GM21576 (cell line): ENCODE measurements around the gene EIF2B1.
"Not testable (repeated sequence)": the region's sequence is repeated elsewhere in the genome, so short reads cannot be mapped to it uniquely, and the experiment has no call there.

Experiments
- ATAC-seq: cut with Tn5 transposase; IDR thresholded peaks from one replicate; pipeline ENCODE4 v1.9.1; 2021; ENCODE audit warnings: mild to moderate bottlenecking, moderate library complexity; ENCODE audit not compliant: unreplicated experiment

EIF2B1 gene

DNA sequence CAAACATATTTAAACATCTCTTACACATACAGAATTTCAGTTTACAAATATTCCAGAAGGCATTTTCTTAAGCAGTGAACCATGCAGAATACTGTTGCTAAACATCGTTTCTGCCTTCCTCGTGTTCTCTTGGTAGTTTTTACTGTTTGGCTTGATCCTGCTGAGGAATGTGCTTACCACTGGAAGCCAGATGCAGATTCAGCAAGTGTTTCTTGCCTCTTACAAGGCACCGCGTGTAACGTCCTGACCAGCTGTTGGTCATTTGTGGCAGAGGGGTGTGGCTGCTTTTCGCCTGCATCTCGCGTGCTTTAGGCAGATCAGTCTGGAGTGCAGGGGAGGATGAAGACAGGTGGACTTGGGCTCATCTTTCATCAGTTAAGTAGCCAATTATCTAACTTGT is 12.4 kb downstream of the EIF2B1 start:
- no peak for ATAC-seq

DNA sequence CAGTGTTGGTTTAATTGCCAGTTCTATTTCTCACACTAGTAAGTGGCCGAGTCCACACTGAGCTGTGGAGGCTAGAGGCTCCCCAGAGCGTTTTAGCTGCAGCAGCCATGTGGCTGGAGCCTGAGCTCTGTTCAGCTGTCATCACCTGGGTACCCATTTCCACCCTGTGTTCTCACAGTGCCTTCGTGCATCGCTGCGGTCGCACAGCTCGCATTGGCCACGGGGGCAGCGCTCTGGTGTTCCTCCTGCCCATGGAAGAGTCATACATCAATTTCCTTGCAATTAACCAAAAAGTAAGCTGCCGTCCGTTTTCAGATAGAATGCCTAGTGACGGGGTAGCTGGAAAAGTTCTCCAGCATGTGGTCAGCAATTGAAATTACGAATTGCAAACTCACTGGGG is 15.9 kb downstream of the EIF2B1 start:
- ATAC-seq: no peak

DNA sequence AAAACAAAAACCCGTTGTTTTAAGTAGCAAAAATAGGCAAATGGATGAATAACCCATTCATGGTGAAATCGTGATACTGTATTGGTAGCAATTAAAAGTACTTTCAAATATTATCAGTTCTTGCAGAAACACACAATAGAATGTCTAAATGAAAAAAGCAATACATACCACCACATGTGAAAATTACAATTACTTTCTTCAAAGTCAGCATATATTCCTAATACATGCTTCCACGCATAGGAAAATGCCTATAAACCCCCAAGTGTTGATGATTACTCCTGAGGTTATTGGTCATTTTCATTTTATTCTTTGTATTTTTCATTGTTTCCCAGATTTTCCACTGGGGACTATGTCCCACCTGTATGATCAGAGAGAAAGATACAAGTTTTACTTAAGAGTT is 16.3 kb downstream of the EIF2B1 start:
- no peak for ATAC-seq

DNA sequence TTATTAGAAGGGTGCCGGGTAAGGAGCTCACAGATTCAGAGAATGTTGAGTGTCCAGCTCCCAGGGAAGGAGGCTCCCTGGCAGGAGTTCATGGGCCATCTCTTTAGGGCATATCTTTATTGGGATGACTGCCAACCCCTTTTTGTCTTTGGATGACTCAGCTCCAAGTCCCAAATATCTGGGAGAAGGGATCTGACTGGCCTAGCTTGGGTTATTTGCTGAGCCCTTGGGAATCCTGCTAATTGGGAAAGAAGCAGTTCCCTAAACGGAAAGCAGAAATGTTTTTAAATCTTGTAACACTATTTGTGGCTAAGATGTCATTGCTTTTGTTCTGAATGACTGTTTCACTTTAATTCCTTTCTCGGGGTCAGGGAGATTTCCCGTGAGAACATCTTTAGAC is 19.0 kb downstream of the EIF2B1 start:
- no peak for ATAC-seq

DNA sequence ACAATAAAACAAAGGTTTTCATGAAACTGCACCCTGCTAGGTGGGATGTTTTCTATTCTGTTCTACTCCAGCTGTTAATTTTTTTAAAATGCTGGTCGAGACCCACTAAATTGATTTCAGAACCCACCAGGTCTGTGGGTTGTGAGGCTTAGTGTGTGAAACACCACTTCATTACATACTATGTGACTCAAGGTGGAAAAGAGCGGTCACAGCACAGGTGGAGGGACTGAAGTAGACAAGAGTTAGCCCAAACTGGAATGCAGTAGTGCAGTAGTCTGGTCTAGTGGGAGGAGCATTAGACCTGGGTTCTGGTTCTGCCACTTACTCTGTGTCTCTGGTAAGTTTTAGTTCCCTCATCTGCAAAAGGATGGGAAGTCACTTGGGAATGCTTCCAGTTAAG is 19.4 kb downstream of the EIF2B1 start:
- ATAC-seq: no peak

DNA sequence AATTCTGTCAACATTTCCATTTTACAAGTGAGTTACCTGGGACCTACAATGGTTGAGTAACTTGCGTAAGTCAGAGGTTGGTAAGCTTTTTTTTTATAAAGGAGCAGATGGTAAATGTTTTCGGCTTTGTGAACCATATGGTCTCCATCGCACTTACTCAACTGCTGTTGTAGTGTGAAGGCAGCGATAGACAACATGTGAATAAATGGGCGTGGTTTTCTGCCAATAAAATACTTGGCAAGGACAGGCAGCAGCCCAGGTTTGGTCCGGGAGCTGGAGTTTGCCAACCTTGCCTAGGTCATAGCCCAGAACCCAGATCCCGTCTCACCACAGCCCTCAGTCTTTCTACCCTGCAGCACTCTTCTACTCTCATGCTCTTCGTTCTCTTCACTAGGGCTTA is 25.3 kb downstream of the EIF2B1 start:
- ATAC-seq: no peak

DNA sequence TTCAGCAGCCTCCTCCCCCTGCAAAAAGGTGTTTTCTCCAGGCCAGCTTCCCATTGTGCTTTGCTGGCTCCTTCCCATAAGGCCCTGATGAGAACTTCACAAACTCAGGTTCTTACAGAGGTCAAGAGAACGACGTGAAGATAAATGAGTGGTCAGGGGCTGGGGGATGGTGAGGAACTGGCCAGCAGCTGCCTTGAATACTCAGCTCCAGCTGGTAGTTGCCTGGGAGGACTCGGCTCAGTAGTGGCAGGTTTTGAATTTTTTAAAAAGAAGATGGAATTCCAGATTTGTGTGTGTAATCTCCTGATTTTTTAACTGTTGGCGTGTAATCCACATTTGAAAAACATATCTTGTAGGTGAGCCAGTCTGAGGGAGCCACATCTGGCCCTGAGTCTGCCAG is 25.7 kb downstream of the EIF2B1 start:
- no peak for ATAC-seq

DNA sequence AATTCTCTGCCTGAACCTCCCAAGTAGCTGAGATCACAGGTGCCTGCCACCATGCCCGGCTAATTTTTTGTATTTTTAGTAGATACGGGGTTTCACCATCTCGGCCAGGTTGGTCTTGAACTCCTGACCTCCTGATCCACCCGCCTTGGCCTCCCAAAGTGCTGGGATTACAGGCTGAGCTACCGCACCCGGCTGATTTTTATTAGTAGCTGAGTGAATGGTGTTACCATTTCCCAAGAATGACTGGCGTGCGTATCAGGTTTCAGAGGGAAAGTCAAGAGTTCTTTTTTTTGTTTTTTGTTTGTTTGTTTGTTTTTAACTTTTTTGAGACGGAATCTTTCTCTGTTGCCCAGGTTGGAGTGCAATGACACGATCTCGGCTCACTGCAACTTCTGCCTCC is 30.0 kb downstream of the EIF2B1 start:
- not testable (repeated sequence) for ATAC-seq

DNA sequence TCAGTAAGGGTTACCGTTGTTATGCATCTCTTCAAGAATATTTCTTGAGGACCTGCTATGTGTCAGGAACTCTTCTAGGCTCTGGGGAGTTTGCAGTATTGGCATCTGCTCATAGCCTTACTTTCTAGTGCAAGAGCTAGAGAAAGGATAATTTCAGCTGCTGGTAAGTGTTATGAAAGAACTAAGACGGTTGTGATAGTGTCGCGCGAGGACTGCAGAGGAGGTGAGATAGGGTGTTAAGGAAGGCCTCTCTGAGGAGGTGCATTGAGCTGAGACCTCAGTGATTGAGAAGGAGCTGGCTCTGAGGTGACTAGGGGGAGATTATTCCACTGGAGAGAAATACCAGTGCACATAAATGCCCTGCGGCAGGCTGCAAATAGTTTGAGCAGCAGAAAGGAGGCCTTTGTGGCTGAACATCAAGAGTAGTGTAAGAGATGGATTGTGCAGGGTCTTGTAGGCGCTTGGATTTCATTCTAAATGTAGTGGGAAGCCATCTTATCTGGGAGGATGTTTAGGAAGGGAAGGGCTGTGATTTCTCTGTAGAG is 30.8 kb downstream of the EIF2B1 start:
- ATAC-seq: no peak

DNA sequence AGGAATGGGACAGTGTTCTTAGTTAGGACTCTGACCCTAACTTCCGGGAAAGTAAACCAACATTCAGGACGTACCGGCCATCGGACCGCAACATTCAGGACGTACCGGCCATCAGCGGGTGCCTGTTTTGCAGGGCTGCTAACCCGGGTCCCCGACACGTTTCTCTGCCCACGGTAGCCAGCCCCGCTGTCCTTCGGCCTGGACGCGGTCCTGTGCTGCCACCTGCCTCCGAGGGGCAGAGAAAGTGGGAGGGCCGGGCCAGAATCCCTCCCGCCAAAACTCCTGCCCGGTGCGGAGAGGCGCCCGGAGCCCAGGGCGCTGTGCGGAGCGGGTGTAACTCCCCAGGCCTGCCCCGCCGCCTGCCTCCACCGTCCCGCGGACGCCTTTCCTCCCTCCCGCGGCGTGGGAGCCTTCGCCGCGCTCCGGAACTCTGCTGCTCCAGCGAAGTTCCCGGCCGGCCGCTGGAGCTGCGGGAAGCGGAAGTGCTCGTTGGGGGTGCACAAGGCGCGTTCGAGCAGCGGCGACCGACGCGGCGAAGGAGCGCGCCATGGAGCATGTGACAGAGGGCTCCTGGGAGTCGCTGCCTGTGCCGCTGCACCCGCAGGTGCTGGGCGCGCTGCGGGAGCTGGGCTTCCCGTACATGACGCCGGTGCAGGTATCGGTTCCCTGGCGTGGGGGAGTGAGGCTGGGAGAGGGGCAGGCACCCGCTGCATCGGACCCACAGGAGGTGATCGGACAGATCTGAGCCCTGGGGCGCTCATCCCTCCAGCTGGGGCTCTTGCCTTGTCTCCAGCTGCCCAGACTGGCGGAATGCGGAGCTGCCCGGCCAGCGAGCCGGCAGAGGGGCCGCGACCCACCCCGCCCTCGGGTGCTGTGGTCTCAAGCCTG is 31.6 kb downstream of the EIF2B1 start, which contains the start of gene DDX55:
DDX55 (plus strand) TSS at position 498 of the 888 bp plus-strand sequence; CDS start at position 548, 50 bp downstream.
- ATAC-seq: peak; percentile 88

DNA sequence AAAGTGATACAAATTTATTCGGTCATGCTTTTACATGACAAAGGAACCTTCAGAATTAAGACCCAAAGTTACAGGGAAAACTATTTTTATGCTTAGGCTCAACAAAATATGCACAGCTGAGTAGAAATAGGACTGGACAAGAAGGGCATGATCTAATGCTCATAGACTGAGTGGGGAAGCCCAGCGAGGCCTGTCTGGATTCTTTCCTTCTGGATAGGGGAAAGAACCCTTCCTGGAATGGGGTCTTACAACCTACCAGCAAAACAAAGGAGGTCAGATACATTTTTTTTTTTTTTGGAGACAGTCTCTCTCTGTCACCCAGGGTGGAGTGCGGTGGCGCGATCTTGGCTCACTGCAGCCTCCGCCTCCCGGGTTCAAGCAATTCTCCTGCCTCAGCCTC is 33.8 kb downstream of the EIF2B1 start:
- ATAC-seq: no peak

DNA sequence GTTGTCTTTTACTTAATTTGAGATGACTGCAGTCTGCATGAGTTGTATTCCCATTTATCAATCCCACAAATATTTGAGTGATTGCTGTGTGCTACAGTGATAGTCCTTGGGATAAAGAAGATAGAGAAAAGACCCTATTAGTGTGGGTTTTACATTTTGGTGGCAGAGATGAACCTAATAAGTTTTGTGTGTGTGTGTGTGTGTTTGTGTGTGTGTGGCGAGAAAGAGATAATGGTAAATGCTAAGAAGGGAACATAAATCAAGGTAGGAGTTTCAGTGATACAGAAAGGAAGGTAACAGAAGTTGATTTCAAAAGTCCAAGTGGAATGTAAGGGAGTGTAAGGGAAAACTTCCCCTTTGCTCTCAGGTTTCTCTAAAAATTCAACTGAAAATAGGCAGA is 34.2 kb downstream of the EIF2B1 start:
- ATAC-seq: no peak

DNA sequence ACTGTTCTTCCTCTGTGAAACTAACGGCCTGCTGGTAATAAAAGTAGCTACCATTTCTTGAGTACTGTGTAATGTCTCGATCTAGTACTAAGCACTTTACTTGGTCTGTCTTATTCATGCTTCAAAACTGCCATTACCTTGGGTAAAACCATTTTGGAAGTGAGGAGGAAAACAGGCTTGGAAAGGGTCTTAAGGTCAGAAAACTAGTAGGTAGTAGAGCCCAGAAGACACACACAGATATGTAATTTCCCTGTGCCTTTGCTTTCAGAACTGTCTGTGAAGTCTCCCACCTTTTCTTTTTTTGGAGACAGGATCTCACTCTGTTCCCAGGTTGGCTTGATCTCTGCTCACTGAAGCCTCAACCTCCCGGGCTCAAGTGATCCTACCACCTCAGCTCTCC is 35.0 kb downstream of the EIF2B1 start:
- no peak for ATAC-seq

DNA sequence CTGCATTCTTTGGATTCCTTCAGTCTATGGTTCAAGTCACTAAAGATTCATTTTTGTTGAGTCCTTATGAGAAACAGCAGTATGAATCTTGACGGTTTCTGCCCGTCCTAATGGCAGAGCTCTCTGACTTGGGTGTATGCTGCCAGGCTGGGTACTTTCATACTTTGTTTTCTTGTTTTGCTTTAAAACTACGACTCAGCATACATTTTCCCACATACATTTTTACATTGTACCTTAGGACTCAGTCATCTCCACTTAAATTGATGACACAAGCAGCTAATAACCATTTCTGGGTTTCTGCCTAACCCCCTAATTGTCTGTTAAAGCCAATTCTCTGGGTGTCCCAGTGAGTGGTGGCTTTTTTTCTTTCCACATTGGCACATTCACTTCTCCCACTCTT is 36.4 kb downstream of the EIF2B1 start:
- no peak for ATAC-seq

DNA sequence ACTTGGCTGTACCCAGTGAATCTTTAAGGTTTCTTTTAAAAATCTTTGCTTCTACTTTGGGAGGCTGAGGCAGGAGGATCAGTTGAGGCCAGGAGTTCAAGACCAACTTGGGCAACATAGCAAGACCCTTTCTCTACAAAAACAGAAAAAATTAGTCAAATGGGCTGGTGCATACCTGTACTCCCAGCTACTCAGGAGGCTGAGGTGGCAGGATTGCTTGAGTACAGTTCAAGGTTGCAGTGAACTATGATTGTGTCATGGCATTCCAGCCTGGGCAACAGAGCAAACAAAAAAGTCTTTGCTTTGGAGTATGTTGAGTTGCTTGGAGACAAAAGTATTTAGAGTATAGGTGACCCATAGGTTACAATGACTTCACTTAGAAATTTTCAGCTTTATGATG is 37.8 kb downstream of the EIF2B1 start:
- ATAC-seq: no peak

DNA sequence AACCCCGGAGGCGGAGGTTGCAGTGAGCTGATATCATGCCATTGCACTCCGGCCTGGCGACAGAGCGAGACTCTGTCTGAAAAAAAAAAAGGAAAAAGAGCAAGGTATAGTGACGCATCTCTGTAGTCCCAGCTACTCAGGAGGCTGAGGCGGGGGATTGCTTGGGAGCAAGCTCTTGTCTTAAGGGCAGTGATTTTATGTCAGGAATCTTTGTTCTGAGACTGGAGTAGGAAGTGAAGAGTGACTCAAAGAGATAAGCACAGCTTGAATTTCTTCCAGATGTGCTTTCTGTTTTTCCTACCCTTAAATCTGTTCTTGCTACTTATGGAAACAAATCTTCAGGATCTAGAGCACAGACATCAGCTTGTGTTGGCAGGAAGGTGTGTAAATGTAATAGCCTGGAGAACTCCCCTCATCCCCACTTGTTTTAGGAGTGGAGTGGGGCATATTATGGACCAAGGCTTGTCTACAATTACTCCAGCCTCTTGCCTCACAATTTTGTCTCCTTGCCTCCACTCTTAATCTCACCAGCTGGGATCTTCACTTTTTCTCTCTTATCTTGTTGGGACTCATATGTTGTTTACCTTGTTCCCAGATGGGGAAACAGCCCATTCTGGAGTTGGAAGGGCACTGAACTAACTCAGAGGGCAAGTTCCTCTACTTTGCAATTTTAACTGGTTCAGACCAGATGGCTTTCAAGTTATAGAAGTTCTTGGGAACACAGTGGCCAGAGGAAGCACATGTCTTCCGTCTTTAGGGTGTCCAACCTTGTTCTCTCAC is 41.6 kb downstream of the EIF2B1 start:
- no peak for ATAC-seq

DNA sequence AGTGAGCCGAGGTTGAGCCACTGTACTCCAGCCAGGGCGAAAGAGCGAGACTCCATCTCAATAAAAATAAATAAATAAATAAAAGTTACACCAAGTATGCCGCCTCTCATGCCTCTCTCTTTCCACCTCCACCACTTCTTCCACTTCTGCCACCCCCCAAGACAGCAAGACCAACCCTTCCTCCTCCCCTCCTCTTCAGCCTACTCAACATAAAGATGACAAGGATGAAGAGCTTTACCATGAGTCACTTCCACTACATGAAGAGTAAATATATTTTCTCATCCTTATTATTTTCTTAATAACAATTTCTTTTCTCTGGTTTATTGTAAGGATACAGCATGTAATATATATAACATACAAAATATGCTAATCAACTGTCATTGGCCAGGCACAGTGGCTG is 52.7 kb downstream of the EIF2B1 start:
- no peak for ATAC-seq

DNA sequence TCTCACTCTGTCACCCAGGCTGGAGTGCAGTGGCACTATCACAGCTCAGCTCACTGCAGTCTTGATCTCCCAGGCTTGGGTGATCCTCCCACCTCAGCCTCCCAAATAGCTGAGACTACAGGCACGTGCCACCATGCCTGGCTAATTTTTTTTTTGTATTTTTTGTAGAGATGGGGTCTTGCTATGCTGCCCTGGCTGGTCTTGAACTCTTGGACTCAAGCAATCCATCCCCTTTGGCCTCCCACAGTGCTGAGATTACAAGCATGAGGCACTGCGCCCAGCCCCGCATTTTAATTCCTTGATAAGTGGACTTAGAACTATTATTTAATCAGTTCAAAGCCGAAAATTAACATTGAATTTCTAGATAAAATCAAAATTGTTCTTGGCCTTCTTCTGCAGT is 54.7 kb downstream of the EIF2B1 start:
- ATAC-seq: not testable (repeated sequence)

DNA sequence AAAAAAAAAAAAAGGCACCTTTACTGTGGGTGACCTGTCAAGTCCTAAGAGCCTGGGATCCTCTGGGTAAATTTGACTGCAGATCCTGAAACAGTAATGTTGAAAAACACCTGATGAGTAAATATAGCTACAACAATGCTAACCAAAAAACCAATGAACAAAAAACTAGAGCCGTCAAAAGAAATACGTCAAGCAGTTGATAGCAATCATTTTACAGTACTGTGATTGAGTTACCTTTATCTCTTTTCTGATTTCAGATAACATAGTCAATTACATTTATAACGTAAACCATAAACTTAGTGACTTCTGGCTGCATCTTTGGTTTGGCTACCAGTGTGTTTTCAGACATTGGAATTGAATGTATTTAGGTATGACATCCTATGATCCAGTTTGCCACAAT is 55.2 kb downstream of the EIF2B1 start:
- no peak for ATAC-seq

DNA sequence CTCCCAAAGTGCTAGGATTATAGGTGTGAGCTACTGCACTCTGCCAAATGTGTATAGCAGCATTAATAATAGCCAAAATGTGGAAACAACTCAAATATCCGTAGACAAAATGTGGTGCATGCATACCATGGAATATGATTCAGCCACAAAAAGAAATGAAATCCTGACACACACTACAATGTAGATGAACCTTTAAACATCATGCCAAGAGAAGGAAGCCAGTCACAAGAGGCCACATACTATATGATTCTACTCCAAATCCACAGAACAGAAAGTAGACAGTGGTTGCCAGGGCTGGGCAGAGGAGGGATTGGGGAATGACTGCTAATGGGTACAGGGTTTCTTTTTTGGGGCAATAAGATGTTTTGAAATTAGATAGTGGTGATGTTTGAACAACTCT is 56.9 kb downstream of the EIF2B1 start:
- ATAC-seq: no peak

DNA sequence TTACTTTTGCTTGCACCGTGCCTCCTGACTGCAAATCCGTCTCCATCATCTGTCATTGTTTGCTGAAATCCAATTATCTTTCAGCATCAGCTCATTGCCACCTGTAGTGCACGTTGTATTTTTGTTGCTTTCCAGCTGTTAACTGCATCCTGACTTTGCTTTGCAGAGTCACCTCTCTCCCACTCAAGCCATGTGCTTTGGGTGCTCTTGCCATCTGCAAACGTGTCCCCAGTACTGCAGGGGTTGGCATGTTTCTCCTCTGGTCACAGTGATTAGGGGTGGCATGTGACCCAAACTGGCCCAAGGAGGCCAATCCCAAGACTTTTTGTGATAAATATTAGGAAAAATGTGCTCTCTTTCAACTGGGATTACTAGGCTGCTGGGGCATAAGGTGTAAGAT is 59.6 kb downstream of the EIF2B1 start:
- no peak for ATAC-seq

DNA sequence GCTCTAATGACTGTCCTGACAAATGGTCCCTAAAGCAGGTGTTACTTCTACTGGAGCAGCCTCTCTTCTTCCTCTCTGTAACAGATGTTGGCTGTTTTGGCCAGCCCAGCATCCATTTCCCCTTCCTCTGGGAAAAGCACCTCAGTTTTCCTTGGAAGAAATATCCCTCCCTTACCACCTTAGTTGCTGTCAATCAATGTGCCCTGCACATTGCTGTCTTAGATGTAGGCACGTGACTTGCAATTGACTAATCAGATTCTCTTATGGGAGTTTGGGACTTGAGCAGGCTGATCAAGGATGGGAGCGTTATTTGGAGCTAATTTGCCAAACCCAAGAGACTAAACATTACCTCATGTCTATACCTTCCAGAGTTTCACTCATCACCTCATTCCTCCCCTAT is 61.1 kb downstream of the EIF2B1 start:
- no peak for ATAC-seq
